ENCODE data around the gene PSME2.
A peak's percentile ranks its signal among the peaks of the same experiment; 100 is the strongest.

The PSME2 gene

DNA sequence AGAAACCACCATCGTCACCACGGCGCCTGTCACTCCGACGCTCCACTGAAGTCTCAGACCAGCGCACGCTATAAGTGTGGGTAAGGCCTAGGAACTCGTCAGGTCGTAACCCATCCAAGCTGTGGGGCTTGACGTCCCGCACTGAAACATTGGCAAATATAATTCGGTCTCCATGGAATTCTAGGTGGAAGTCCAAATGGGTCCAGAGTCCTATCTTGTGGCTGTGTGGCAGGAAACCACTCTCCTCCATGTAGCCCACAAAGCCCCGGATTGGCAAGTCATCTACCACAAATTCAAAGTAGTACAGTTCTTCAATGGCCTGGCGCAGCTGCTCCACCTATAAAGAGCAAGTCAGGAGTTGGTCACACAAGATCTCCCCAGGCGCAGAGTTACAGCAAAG is 46.5 kb upstream of the PSME2 start:
- DNase-seq = no peak
- Histone ChIP-seq H3K4me1 (ENCODE audit: control insufficient read depth in 1 of 2, insufficient read depth in 2 of 2, low read length in 2 of 2) (peaks cover 9 to 10% of the 10 kb centered on the region in 2 experiments), H3K4me2 (ENCODE audit: low read length) (no peak overlapping the region), H2BK12ac (ENCODE audit: low read length) (no peak overlapping the region), H3K23ac (ENCODE audit: low read length) (no peak overlapping the region), H3K79me2 (ENCODE audit: control insufficient read depth, insufficient read depth, low read length, poor library complexity) (peaks cover 15% of the 10 kb centered on the region), H4K12ac (ENCODE audit: low read depth, low read length) (no peak overlapping the region), H3K27me3 (ENCODE audit: insufficient read depth, low read length) (no peaks in the 10 kb centered on the region), H3K9me3 (ENCODE audit: insufficient read depth, low read depth, low read length) (peaks cover 1% of the 10 kb centered on the region), H2AFZ (ENCODE audit: insufficient read depth, low read length, poor library complexity) (no peak overlapping the region), H3K4me3 (ENCODE audit: low read depth, low read length) (no peak overlapping the region), H2BK5ac (ENCODE audit: low read depth, low read length, poor library complexity) (no peak overlapping the region), H2AK5ac (ENCODE audit: low read length) (no peak overlapping the region), H4K91ac (ENCODE audit: low read depth, low read length) (no peak overlapping the region), H3K79me1 (ENCODE audit: low read length) (peaks cover 15% of the 10 kb centered on the region), H3K36me3 (ENCODE audit: control insufficient read depth in 1 of 2, insufficient read depth in 2 of 2, low read length in 2 of 2) (peaks cover 14 to 26% of the 10 kb centered on the region in 2 experiments), H3K9ac (ENCODE audit: low read length) (no peak overlapping the region), H3K18ac (ENCODE audit: low read length) (no peak overlapping the region), H3K14ac (ENCODE audit: low read length) (no peak overlapping the region), H3K27ac (ENCODE audit: low read depth, low read length) (no peak overlapping the region), H3K4ac (ENCODE audit: low read depth, low read length) (no peak overlapping the region), H2BK120ac (ENCODE audit: insufficient read depth, low read length, poor library complexity) (no peak overlapping the region), H4K8ac (ENCODE audit: low read depth, low read length) (no peak overlapping the region)
- WGBS (ENCODE audit: extremely low coverage, insufficient coverage, insufficient read length) = no CpG with 5 or more reads among the region's 15 CpGs

DNA sequence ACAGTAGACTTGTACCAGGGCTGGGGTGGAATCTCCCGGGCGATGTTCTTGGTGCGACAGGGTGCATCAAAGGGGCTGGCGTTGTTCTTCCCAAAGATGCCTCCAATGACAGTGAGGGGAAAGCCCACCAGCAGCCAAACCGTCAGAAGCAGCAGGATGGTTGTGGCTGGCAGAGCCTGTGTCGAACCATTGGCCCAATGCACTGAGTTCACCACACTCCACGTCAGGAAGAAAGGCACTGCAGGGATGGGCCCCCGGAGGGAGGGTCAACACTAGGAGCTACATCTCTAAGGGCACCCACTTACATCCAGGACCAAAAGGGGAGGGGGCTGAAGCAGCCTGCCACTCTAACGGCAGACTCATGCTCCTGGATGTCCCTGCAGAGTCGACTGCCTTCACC is 44.0 kb upstream of the PSME2 start:
- no peak overlapping the region for H3K4ac ChIP-seq (ENCODE audit: low read depth, low read length)
- no peak overlapping the region for H3K4me2 ChIP-seq (ENCODE audit: low read length)
- no peaks in the 10 kb centered on the region for H3K27me3 ChIP-seq (ENCODE audit: insufficient read depth, low read length)
- peaks cover 28 to 45% of the 10 kb centered on the region in 2 experiments for H3K36me3 ChIP-seq (ENCODE audit: control insufficient read depth in 1 of 2, insufficient read depth in 2 of 2, low read length in 2 of 2)
- H4K8ac ChIP-seq (ENCODE audit: low read depth, low read length) = no peak overlapping the region
- no CpG with 5 or more reads among the region's 10 CpGs for WGBS (ENCODE audit: extremely low coverage, insufficient coverage, insufficient read length)
- no peak overlapping the region for H2BK5ac ChIP-seq (ENCODE audit: low read depth, low read length, poor library complexity)
- DNase-seq = no peak
- H3K14ac ChIP-seq (ENCODE audit: low read length) = no peak overlapping the region
- no peak overlapping the region for H2AK5ac ChIP-seq (ENCODE audit: low read length)
- no peak overlapping the region for H2BK120ac ChIP-seq (ENCODE audit: insufficient read depth, low read length, poor library complexity)
- no peak overlapping the region for H3K23ac ChIP-seq (ENCODE audit: low read length)
- H3K4me3 ChIP-seq (ENCODE audit: low read depth, low read length) = peak overlapping the region; percentile 53
- no peak overlapping the region for H4K91ac ChIP-seq (ENCODE audit: low read depth, low read length)
- peaks cover 8 to 10% of the 10 kb centered on the region in 2 experiments for H3K4me1 ChIP-seq (ENCODE audit: control insufficient read depth in 1 of 2, insufficient read depth in 2 of 2, low read length in 2 of 2)
- H4K12ac ChIP-seq (ENCODE audit: low read depth, low read length) = no peak overlapping the region
- H3K18ac ChIP-seq (ENCODE audit: low read length) = no peak overlapping the region
- H3K27ac ChIP-seq (ENCODE audit: low read depth, low read length) = no peak overlapping the region
- no peak overlapping the region for H2AFZ ChIP-seq (ENCODE audit: insufficient read depth, low read length, poor library complexity)
- H3K9me3 ChIP-seq (ENCODE audit: insufficient read depth, low read depth, low read length) = peaks cover 1% of the 10 kb centered on the region
- H3K79me2 ChIP-seq (ENCODE audit: control insufficient read depth, insufficient read depth, low read length, poor library complexity) = peaks cover 10% of the 10 kb centered on the region
- no peak overlapping the region for H3K9ac ChIP-seq (ENCODE audit: low read length)
- no peak overlapping the region for H2BK12ac ChIP-seq (ENCODE audit: low read length)
- peaks cover 9% of the 10 kb centered on the region for H3K79me1 ChIP-seq (ENCODE audit: low read length)

DNA sequence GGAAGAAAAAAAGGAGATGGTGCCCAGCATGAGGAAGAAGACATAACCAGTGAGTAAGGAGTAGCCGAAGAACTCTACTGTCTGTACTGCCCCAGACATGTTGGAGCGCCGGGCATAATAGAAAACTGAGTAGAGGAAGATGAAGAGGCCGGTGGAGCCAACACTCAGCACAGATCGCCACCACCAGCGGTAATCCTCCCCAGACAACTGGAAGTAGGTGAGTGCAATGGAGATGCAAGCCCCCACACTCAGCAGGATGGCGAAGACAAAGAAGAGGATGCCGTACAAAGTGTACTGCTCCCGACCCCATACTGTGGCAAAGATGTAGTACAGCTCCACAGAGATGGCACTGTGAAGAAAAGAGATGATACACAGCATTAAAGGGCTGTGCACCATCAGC is 43.0 kb upstream of the PSME2 start:
- no peaks in the 10 kb centered on the region for H3K27me3 ChIP-seq (ENCODE audit: insufficient read depth, low read length)
- H3K4me1 ChIP-seq (ENCODE audit: control insufficient read depth in 1 of 2, insufficient read depth in 2 of 2, low read length in 2 of 2) = peaks cover 3 to 4% of the 10 kb centered on the region in 2 experiments
- peaks cover 4% of the 10 kb centered on the region for H3K79me2 ChIP-seq (ENCODE audit: control insufficient read depth, insufficient read depth, low read length, poor library complexity)
- DNase-seq = no peak
- no peak overlapping the region for H2BK12ac ChIP-seq (ENCODE audit: low read length)
- H3K27ac ChIP-seq (ENCODE audit: low read depth, low read length) = no peak overlapping the region
- H3K14ac ChIP-seq (ENCODE audit: low read length) = no peak overlapping the region
- H3K4me2 ChIP-seq (ENCODE audit: low read length) = no peak overlapping the region
- H3K4me3 ChIP-seq (ENCODE audit: low read depth, low read length) = no peak overlapping the region
- peaks cover 4% of the 10 kb centered on the region for H3K79me1 ChIP-seq (ENCODE audit: low read length)
- peak overlapping the region; percentile 33 for H4K8ac ChIP-seq (ENCODE audit: low read depth, low read length)
- H4K12ac ChIP-seq (ENCODE audit: low read depth, low read length) = peak overlapping the region; percentile 43
- no peak overlapping the region for H4K91ac ChIP-seq (ENCODE audit: low read depth, low read length)
- H2AK5ac ChIP-seq (ENCODE audit: low read length) = no peak overlapping the region
- H3K9me3 ChIP-seq (ENCODE audit: insufficient read depth, low read depth, low read length) = peaks cover 1% of the 10 kb centered on the region
- no CpG with 5 or more reads among the region's 9 CpGs for WGBS (ENCODE audit: extremely low coverage, insufficient coverage, insufficient read length)
- H3K23ac ChIP-seq (ENCODE audit: low read length) = no peak overlapping the region
- H3K9ac ChIP-seq (ENCODE audit: low read length) = no peak overlapping the region
- peaks cover 37 to 55% of the 10 kb centered on the region in 2 experiments for H3K36me3 ChIP-seq (ENCODE audit: control insufficient read depth in 1 of 2, insufficient read depth in 2 of 2, low read length in 2 of 2)
- no peak overlapping the region for H2BK120ac ChIP-seq (ENCODE audit: insufficient read depth, low read length, poor library complexity)
- no peak overlapping the region for H3K18ac ChIP-seq (ENCODE audit: low read length)
- no peak overlapping the region for H2BK5ac ChIP-seq (ENCODE audit: low read depth, low read length, poor library complexity)
- no peak overlapping the region for H2AFZ ChIP-seq (ENCODE audit: insufficient read depth, low read length, poor library complexity)
- no peak overlapping the region for H3K4ac ChIP-seq (ENCODE audit: low read depth, low read length)

DNA sequence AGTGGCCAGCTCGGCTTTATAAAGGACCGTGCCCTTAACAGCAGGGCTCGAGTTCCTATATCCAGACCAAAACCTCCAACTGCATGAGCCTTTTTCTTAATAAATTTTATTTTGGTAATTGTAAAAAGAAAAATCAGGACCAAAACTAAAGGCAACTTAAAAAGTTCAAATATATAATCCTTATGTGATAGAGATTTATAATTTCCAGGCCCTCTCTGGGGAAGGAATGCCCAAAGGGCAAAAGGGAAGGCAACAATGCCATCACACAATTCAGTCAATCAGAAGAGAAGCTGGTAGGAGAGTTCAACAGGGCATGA is 42.6 kb upstream of the PSME2 start:
- no peak overlapping the region for H3K4me3 ChIP-seq (ENCODE audit: low read depth, low read length)
- H3K79me2 ChIP-seq (ENCODE audit: control insufficient read depth, insufficient read depth, low read length, poor library complexity) = peaks cover 4% of the 10 kb centered on the region
- H4K91ac ChIP-seq (ENCODE audit: low read depth, low read length) = no peak overlapping the region
- H3K4me2 ChIP-seq (ENCODE audit: low read length) = no peak overlapping the region
- H3K4me1 ChIP-seq (ENCODE audit: control insufficient read depth in 1 of 2, insufficient read depth in 2 of 2, low read length in 2 of 2) = peaks cover 2 to 3% of the 10 kb centered on the region in 2 experiments
- no peak overlapping the region for H2AK5ac ChIP-seq (ENCODE audit: low read length)
- H4K8ac ChIP-seq (ENCODE audit: low read depth, low read length) = peak overlapping the region; percentile 41
- DNase-seq = no peak
- no peak overlapping the region for H4K12ac ChIP-seq (ENCODE audit: low read depth, low read length)
- no peak overlapping the region for H2BK12ac ChIP-seq (ENCODE audit: low read length)
- H2BK5ac ChIP-seq (ENCODE audit: low read depth, low read length, poor library complexity) = no peak overlapping the region
- no peak overlapping the region for H3K27ac ChIP-seq (ENCODE audit: low read depth, low read length)
- H2BK120ac ChIP-seq (ENCODE audit: insufficient read depth, low read length, poor library complexity) = no peak overlapping the region
- no peak overlapping the region for H2AFZ ChIP-seq (ENCODE audit: insufficient read depth, low read length, poor library complexity)
- H3K9ac ChIP-seq (ENCODE audit: low read length) = no peak overlapping the region
- H3K14ac ChIP-seq (ENCODE audit: low read length) = no peak overlapping the region
- no peak overlapping the region for H3K23ac ChIP-seq (ENCODE audit: low read length)
- no peak overlapping the region for H3K18ac ChIP-seq (ENCODE audit: low read length)
- H3K4ac ChIP-seq (ENCODE audit: low read depth, low read length) = no peak overlapping the region
- H3K79me1 ChIP-seq (ENCODE audit: low read length) = peaks cover 4% of the 10 kb centered on the region
- WGBS (ENCODE audit: extremely low coverage, insufficient coverage, insufficient read length) = no CpG with 5 or more reads among the region's 3 CpGs
- peaks cover 1% of the 10 kb centered on the region for H3K9me3 ChIP-seq (ENCODE audit: insufficient read depth, low read depth, low read length)
- H3K27me3 ChIP-seq (ENCODE audit: insufficient read depth, low read length) = no peaks in the 10 kb centered on the region
- peaks cover 42 to 59% of the 10 kb centered on the region in 2 experiments for H3K36me3 ChIP-seq (ENCODE audit: control insufficient read depth in 1 of 2, insufficient read depth in 2 of 2, low read length in 2 of 2)

Measured in trophoblast cell (in vitro differentiated cells and primary cell).